ENCODE data around the gene SLC2A11.

GRCh38 chr22:23893121-23893944 is 35.7 kb downstream of the SLC2A11 start:
- TF ChIP-seq, protein P1, sequence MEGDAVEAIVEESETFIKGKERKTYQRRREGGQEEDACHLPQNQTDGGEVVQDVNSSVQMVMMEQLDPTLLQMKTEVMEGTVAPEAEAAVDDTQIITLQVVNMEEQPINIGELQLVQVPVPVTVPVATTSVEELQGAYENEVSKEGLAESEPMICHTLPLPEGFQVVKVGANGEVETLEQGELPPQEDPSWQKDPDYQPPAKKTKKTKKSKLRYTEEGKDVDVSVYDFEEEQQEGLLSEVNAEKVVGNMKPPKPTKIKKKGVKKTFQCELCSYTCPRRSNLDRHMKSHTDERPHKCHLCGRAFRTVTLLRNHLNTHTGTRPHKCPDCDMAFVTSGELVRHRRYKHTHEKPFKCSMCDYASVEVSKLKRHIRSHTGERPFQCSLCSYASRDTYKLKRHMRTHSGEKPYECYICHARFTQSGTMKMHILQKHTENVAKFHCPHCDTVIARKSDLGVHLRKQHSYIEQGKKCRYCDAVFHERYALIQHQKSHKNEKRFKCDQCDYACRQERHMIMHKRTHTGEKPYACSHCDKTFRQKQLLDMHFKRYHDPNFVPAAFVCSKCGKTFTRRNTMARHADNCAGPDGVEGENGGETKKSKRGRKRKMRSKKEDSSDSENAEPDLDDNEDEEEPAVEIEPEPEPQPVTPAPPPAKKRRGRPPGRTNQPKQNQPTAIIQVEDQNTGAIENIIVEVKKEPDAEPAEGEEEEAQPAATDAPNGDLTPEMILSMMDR (IDR thresholded peaks at IDR 0.05; ENCODE audit: low read depth, low read length, missing input control) = no peak
- no peak for TF ChIP-seq MAX (IDR thresholded peaks at IDR 0.05)
- TF ChIP-seq, protein P2, sequence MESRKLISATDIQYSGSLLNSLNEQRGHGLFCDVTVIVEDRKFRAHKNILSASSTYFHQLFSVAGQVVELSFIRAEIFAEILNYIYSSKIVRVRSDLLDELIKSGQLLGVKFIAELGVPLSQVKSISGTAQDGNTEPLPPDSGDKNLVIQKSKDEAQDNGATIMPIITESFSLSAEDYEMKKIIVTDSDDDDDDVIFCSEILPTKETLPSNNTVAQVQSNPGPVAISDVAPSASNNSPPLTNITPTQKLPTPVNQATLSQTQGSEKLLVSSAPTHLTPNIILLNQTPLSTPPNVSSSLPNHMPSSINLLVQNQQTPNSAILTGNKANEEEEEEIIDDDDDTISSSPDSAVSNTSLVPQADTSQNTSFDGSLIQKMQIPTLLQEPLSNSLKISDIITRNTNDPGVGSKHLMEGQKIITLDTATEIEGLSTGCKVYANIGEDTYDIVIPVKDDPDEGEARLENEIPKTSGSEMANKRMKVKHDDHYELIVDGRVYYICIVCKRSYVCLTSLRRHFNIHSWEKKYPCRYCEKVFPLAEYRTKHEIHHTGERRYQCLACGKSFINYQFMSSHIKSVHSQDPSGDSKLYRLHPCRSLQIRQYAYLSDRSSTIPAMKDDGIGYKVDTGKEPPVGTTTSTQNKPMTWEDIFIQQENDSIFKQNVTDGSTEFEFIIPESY (IDR thresholded peaks at IDR 0.05) = no peak
- TF ChIP-seq JUND (IDR thresholded peaks at IDR 0.05) = no peak
- TF ChIP-seq RAD21 (IDR thresholded peaks at IDR 0.05) = no peak
- peak; percentile 4 for TF ChIP-seq YY1 (IDR thresholded peaks at IDR 0.05)
- no peak for TF ChIP-seq GABPA (IDR thresholded peaks at IDR 0.05 in 1 of 2, conservative IDR thresholded peaks at IDR 0.05 in 1 of 2)

All from liver (tissue), 3 donors.